GM10847 (cell line): ENCODE data around the gene MEX3D.

Experiments used
- POLR2A ChIP-seq: IDR thresholded peaks from 2 replicates; pipeline ENCODE4 v1.6.1; 2011; ENCODE audit not compliant: insufficient read length; ENCODE audit errors: extremely low read depth

Gene MEX3D

DNA sequence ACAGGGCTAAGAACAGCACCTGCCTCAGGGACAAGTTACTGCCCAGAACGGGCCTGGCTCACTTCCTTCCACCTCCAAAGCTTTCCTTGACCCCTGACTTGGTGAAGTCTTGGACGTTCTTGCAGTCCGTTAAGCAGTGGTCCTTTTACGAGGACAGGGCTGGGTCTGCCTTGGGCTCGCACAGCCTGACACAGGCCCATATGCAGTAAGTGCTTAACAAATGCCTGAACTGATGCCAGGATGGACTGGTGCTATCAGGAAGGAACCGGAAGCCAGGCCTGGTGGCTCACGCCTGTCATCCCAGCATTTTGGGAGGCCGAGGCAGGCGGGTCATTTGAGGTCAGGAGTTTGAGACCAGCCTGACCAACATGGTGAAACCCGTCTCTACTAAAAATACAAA is 46.1 kb downstream of the MEX3D start:
- no peak for TF ChIP-seq POLR2A

DNA sequence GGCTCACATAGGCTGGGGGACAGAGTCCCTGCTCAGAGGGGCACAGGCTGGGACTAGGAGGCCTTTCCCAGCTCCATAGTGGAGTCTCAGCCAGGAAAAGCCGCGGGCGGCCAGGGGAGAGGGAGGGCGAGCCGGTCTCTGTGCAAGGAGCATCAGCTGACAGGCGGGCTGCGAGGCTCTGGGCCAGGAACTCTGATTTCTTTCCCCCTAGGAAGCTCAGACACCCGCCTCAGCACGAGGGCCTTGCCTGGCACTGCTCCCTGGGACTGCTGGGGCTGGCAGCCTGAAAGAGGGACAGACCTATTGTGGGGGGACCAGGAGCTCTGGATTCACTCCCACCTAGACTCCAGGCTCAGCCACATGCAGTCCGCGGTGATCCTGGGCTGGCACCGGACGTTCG is 46.5 kb downstream of the MEX3D start:
- TF ChIP-seq POLR2A, result no peak

DNA sequence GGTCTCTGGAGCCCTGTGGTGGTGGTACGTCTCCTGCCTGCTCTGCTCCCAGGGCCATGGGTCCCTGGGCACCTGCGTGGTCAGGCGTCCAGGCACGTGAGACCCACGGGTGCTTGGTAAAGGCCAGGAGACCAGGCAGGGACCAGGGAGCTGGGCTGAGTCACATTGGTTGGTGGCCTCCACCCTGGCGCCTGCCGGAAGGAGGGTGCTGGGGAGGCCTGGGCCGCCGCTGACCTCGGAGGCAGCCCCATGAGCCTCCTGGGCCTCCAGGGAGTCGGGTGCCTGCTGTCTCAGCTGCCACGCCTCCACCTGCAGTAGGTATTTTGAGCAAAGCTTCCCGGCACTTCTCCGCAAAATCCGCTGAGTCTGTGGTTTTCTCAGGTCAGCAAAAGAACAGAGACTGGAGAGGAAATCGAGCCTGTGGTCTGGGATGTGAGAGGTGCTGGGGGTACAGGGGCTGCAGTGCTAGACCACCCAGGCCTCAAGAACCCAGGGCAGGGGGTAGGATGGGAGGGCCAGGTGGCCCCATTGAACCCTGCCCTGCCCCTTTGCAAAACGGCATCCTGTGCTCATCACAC is 47.8 kb downstream of the MEX3D start:
- TF ChIP-seq POLR2A, result no peak

DNA sequence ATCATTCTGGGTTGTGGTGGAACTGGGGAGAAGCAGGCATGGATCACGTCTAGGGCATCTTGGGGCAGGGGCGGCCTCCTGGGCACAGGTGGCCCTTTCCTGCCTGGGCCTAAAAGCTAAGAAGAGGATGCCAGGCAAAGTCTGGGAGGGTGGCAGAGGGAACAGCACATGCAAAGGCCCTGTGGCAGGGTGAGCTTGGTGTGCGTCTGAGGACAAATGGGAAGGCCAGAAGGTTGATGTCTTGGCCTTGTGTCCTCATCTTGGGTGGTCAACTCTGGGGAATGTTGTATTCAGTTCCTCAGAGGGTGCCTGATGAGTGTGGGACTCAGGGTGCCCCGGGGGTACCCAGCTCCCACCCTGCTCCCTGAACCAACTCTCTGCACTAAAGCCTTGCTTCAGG is 49.7 kb downstream of the MEX3D start:
- no peak for TF ChIP-seq POLR2A

DNA sequence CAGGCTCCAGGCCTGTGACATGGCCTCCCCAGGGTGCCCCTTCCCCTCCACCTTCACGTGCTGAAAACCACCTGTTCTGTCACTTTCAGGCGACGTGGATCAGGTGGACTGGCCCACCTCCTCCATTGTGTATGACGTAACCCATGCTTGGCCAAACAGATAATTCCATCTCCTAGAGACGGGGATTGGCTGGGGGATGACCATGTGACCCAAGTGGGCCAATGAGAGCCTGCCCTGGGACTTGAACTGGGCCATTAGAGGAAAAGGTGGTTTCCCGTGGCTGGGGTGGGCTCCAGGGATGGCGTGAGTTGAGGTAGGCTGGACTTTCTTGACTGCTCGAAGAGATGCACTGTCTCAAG is 51.8 kb downstream of the MEX3D start:
- no peak for TF ChIP-seq POLR2A

DNA sequence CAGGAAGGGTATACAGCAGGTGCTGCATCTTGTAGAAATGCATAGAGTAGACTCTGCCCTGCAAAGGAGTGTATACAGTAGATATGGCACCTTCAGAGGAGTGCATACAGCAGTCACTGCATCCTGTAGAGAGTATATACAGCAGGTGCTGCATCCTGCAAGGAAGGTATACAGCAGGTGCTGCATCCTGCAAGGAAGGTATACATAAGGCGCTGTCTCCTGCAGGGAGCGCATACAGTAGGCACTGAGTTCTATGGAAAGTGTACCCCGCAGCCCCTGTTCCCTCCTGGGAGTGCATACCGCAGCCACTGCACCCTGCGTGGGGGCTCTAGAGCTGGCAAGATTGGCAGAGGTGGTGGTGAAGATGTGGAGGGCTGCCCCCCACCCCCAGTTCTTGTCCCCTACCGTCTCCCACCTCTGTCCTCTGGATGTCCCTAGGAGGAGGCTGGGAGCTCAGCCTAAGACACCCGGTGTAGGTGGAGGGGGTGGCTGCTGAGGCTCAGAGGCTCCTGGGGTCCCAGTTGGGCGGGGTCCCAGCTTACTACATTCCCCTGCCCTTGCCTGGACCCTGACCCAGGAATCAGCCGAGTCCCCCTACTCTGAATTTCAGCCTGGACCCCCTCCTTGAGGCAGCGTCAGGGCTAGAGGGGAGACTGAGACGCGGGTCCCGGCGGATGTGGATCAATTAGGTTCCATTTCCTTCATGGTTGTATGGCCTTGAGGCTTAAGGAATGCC is 53.0 kb downstream of the MEX3D start:
- no peak for TF ChIP-seq POLR2A

DNA sequence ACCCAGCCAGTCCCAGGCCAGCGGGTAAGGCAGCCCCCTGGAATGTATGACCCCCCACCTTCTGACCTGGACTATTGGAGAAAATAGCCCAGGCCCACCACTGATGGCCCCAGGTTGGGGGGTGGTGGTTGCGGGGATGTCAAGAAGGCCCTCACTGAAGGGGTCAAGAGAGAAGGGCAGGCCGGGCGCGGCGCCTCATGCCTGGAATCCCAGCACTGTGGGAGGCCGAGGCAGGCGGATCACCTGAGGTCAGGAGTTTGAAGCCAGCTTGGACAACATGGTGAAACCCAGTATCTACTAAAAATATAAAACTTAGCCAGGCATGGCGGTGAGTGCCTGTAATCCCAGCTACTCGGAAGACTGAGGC is 53.8 kb downstream of the MEX3D start:
- TF ChIP-seq POLR2A, result no peak

DNA sequence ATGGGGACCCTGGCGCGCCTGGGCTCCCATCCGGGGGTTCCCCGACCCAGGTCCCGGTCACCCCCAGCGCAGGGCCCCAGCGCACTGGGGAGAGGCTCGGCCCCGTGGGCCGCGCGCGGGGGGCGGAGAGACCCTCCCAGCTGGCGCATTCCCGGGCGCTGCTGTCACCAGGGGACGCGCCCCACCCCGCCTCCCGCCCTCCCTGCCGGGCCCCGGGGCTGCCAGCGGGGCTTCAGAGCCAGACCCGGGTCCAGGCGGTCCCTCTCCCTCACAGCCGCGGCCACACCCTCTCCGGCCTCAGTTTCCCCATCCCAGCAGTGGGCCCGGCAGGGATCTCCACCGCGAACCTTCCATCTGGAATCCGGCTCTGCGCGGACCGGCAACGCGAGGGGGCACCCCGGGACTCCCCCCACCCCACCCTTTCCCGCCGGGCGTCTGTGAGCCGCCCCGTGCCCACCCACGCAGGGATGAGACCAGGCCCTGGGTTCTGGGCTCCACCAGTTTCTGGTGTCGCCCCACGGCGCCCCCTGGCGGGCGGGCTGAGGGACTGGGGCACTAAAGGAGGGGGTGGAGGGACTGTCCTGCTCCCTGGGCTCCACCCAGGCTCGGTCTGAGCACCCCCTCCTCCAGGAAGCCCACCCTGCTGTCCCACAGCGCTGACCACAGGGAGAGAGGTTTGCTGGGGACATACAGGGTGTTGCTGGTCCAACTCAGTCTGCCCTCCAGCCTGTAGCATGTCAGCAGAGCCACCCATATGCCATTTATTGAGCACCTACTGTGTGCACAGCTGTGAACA is 54.4 kb downstream of the MEX3D start:
- TF ChIP-seq POLR2A, result no peak

DNA sequence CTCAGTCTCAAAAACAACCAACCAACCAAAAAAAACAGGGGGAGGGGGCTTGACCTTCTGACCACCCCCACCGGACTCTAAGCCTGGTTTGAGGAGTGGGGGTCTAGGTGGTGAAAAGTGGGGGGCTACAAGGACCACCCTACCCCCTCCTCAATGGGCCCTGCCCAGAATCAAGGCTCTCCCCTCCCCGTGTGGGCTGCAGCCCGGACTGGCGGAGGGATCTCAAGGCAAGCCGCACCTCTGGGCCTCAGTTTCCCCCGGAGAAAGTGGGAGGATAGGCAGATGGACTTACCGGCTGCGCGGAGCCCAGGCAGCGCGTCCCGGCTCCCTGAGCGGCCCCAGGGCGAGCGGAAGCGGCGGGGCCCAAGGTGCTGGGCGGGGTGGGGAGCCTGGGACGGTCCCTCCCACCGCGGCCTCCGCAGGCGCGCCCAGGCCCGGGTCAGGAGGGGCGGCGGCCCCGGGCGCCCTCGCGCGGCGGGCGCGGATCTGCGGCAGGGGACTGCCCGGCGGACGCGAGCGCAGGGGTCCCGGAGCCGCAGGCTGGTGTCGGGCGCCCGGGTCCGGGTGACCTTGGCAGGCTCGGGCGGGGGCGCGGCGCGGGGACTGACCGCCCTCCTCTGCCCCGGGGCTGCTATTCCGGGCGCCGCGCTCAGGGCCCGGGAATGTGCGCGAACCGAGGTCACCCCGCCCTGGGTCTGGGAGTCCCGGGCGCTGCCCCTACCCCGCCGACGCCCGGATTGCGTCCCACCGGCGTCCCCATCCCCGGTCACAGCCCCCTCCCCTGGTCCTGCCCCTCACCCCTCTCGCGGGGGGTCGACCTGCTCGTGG is 55.2 kb downstream of the MEX3D start, which contains the start of gene ADAMTSL5:
ADAMTSL5 (minus strand) TSS at position 349 of the 828 bp plus-strand sequence. CDS start 2,076 bp downstream, outside the sequence.
- no peak for TF ChIP-seq POLR2A

DNA sequence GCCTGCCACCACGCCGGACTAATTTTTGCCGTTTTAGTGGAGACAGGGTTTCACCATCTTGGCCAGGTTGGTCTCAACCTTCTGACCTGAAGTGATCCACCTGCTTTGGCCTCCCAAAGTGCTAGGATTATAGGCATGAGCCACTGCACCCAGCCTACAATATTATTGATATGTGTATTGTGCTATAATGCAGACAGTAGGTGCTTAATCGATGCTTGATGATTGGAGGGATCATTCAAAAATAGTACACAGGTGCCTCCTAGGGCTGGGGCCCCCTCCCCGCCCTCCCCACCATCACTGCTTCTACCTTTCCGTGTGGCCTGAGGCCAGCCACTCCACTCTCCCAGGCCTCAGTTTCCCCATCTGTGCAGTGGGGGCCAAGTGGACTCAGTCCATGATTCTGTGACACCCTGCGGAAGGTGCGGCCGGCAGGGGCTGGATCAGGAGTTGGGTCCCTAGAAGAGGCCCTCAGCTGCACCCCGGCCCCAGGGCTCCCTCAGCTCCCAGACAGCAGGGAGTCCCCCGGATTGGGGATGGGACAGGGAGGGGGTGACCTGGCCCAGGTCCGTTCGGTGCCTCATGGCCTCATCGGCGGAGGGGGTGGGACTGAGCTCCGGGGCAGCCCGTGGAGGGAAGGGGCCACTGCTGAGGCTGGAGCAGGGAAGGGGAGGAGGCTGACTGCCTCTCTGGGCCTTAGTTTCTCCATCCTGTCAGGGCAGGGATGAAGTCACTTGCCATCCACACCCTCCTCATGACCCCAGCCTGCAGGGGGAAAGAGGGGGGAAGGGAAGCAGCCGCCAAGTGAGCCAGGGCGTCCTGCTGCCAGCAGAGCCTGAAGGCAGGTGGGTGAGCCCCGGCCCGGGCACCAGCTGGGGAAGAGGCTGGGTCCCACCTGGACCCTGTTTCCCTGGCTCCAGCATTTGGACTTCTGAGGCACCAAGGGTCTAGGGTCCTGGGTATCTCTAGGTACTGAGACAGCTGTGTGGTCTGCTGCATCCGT is 56.5 kb downstream of the MEX3D start:
- TF ChIP-seq POLR2A, result no peak

DNA sequence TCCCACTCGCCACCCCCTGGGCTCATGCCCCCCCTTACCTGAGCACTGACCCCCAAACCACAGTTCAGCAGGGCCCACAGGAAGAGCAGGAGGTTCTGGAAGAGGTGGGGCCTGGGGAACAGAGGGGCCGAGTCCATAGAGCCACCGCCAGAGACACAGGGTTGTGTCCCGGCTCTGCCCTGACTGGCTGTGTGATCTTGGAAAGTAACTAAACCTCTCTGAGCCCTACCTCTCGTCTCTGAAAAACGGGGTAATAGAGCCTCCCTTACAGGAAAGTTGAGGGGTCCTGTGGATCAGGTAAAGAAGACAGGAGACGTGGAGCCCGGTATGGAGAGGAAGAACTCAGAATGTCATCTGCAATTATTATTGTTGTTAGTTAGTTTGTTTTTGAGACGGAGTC is 57.3 kb downstream of the MEX3D start:
- TF ChIP-seq POLR2A, result no peak

DNA sequence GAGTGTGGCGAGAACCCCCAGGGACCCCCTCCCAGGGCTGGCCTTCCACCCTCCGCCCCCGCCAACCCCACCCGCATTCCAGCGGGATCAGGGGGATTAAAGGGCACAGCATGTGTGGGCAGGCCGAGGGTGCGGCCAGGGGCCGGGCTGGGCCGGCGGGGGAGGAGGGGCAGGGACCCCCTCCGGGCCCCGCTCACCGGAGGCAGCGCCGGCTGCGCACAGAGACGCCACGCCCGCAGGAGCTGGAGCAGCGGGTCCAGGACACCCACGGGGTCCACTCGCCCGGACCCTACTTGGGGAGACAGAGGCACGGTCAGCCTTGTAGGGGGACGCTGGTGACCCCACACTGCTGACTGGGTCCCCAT is 57.7 kb downstream of the MEX3D start:
- TF ChIP-seq POLR2A, result no peak

DNA sequence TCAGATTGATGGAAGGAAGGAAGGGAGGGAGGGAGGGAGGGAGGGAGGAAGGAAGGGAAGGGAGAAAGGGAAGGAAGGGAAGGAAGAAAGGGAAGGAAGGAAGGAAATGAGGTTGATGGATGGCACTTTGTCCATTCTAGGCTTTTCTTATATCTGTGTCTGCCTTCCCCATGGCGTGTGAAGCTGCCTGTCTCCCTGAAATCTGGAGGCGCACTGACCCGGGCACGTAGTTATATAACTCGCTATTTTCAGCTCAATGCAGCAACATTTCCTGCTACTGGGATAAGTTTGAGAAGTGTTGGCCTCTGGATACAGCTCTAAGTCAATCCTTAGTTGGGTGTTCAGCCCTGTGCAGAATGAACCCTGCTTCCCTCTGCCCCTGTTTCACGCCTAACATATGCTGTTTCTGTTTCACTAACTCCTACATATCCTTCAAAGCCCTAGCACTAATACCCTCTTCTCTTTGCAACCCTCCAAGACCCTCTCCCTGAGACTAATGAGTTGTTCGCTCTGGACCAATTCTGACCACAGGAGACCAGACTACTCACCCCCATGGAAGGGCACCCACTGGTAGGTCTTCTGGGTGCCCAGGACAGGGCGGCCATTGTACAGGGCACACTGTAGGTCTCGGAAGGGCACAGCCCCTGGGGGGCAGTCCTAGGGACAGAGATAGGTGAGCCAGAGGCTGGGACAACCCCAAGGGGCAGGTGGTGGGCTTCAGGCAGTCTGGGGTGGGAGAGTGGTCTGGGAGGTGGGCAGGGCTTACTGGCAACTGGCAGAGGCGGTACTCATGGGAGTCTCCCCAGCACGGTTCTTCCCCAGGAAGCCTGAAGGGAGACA is 58.3 kb downstream of the MEX3D start:
- TF ChIP-seq POLR2A, result no peak
